CD1c-positive myeloid dendritic cell (primary cell): ENCODE measurements around the gene AMER1.

Source experiments
- DNase-seq: peaks from one replicate; pipeline ENCODE4 v3.0.0-alpha.2; 2016; ENCODE audit errors: extremely low spot score

Gene AMER1

DNA sequence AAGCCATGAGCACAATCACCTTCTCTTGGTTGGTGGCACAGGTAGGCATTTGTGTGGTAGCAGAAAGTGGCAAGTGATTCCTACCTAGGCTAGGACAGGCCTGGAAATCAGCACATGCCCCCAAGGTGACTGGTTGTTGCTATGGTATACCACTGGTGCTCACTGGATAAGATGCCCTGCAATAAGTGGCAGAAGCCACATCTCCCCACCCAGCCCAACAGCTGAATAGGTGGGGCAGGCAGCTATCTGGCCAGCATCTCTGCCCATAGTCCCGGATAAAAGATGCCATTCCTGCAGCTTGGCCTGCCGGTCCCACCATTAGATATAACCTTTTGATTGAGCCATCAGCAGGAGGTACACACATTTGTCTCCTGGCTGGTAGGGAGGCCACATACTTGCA is 21.1 kb downstream of the AMER1 start:
- no peak for DNase-seq

- DNase-seq = no peak
Observed at GRCh38 chrX:64182208-64182607, 23.3 kb downstream of the AMER1 start.

DNA sequence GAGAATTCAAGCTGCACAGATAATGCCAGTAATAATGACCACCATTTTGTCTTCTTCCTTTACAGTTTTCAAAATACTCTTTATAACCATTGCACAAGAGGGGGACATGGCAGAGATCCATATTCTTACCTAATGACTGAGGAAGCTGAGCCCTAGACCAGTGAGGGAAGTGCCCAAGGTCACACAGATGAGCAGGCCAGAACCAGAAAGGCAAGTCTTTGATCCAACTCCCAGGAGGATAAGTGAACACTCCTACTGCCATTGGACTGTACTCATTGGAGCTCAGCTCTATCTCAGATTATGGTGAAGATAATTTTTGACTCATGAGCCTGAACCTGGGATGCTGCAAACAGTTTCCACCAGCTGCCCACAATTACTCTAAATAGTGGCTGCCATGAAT is 28.6 kb downstream of the AMER1 start:
- no peak for DNase-seq

DNA sequence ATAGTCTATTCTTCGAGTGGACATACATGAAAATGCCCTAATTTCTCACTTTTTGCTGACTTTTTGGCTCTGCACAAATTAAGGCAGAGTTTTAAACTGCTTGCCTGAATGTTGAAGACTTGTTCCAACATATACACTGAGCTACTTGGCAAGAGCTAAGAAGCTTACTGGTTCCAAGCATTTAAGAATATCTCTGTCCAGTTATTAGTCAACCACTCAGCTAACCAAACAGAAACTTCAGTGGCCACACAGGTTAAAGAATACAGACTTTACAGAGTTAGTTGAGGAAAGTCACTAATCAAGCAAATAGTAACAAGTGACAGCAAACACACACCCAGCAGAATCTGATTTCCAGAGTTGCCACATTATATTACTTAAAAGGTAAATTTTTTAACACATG is 35.5 kb downstream of the AMER1 start:
- no peak for DNase-seq

GRCh38 chrX:64152857-64153256 is 52.7 kb downstream of the AMER1 start:
- no peak for DNase-seq

DNA sequence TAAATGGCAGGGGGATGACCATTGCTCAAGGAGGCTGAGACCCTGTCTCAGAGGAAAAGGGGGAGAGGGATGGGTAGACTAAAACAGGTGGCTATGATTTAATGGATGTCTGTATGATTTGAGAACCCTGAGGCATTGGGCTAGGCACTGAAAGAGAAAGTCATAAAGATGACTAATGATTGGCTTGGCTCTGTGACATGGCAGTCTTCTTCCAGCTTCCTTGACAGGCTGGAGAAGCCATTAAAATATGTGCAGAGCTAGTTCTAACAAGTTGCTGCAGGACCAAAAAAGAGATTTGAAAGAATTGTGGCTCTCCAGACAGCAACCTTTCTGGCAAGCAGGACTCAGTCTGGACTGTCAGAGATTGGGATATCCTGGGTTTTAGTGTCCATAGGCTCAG is 53.6 kb downstream of the AMER1 start:
- no peak for DNase-seq

GRCh38 chrX:64150775-64151174 is 54.7 kb downstream of the AMER1 start:
- no peak for DNase-seq
